HepG2 (cell line): Measurements from ENCODE around the gene HSD3B7. TPM values are rescaled to one million over a fixed set of nuclear protein-coding genes. Genes with fewer than 3 reads are reported as not detected.
A peak's percentile ranks its signal among the peaks of the same experiment; 100 is the strongest.

ENCODE experiments used
- FOXK2 ChIP-seq: fragments of 450-650 bp; IDR thresholded peaks from 2 replicates; pipeline ENCODE4 v1.6.1; 2016
- ZNF713 ChIP-seq: sonication (generic); formaldehyde crosslinking; IDR thresholded peaks from 2 replicates; pipeline ENCODE4 v1.4.0; 2020; ENCODE audit warnings: mild to moderate bottlenecking, missing genetic modification reagents
- ZNF75D ChIP-seq: sonication (generic); formaldehyde crosslinking; IDR thresholded peaks from 2 replicates; pipeline ENCODE4 v1.8.1; 2023; ENCODE audit warnings: missing genetic modification reagents, mild to moderate bottlenecking, borderline replicate concordance
- polyA plus RNA-seq, 8 experiments: library from polyadenylated mRNA; depleted of rRNA in 3 of 8; stranded (reverse) in 7 of 8; unstranded in 1 of 8; fragments of >200 nt; fragmentation: Illumina TruSeq in 4 of 8; extraction: Trizol in 4 of 8; gene quantifications; 2 replicates each; pipeline versions ENCODE4 v1.2.1 to v1.2.3, GENCODE V29; 2011 to 2016; ENCODE audit warnings: low read depth in 4 of 8, missing spikeins in 1 of 8, mixed read lengths in 1 of 8; ENCODE audit not compliant: insufficient read depth in 1 of 8
- total RNA-seq, 5 experiments: library from RNA; depleted of rRNA; stranded (reverse); fragments of >200 nt; fragmentation: Illumina TruSeq; extraction: Trizol; gene quantifications; 2 replicates each; pipeline ENCODE4 v1.2.3, GENCODE V29; 2016; ENCODE audit warnings: low read depth in 1 of 5
- TF ChIP-seq, protein P1 (sequence below): sonication (generic); formaldehyde crosslinking; IDR thresholded peaks from 2 replicates; pipeline ENCODE4 v1.5.0; 2020; ENCODE audit warnings: mild to moderate bottlenecking, missing genetic modification reagents
- TF ChIP-seq, protein P2 (sequence below): sonication (generic); formaldehyde crosslinking; IDR thresholded peaks from 2 replicates; pipeline ENCODE4 v1.4.0; 2020; ENCODE audit warnings: missing genetic modification reagents
- TF ChIP-seq, protein P3 (sequence below): sonication (generic); formaldehyde crosslinking; IDR thresholded peaks from 2 replicates; pipeline ENCODE4 v1.4.0; 2020; ENCODE audit warnings: missing genetic modification reagents
- TF ChIP-seq, protein P4 (sequence below): sonication (generic); formaldehyde crosslinking; IDR thresholded peaks from 2 replicates; pipeline ENCODE4 v1.9.0; 2021; ENCODE audit warnings: mild to moderate bottlenecking, missing genetic modification reagents
- TF ChIP-seq, protein P5 (sequence below): sonication (generic); formaldehyde crosslinking; IDR thresholded peaks from 2 replicates; pipeline ENCODE4 v1.5.1; 2020; ENCODE audit warnings: missing genetic modification reagents, mild to moderate bottlenecking, borderline replicate concordance

HSD3B7 gene
- total and polyA plus RNA-seq, 2 of the 13 experiments (the other 11 are each of a cell fraction or from before 2014, with no cell fraction given) = 32.9 to 69.7 TPM

DNA sequence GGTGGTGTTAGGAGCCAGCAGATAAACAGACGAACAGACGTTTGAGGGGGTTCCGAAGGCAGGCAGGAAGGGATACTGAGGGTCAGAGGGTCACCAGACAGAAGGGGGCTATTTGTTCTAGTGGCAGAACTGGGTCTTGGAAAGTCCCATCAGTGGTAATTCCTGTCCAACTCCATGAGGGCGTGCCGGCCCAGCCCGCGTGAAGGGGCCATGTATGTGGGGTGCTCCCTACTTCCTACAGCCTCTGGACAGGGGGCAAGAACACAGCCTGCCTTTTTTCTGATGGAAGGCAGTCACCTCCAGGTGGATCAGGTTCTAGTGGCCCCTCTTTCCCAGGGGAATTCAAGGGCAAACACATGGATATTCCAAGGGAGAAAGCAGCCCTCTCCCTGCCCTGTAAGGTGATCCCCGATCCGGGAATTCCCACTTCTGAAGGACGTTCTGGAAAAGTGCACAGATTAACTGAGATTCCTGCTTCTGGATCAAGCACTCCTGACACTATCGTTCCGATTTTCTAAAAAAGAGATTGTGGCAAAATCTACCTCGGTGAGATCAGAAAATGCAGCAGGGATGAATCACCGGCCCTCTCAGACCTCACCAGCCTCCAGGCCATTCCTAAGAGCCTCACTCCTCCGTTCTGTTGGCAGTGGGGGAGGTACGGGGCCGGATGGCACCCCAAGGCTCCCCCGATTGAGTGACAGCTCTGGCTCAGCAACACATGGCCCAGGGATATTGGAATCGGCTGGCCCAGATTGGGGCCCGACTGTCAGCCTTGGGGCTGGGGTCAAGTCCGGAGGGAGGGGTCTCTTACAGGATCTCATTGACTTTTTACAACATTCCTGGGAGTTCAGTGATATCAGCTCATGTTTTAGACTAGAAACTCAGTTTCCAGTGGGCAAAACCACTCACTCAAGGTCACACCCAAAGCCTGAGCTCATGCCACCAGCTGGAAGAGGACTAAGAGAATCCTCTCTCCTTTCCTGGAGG lies 13.0 kb downstream of the HSD3B7 start (continued):
- TF ChIP-seq, protein P1, sequence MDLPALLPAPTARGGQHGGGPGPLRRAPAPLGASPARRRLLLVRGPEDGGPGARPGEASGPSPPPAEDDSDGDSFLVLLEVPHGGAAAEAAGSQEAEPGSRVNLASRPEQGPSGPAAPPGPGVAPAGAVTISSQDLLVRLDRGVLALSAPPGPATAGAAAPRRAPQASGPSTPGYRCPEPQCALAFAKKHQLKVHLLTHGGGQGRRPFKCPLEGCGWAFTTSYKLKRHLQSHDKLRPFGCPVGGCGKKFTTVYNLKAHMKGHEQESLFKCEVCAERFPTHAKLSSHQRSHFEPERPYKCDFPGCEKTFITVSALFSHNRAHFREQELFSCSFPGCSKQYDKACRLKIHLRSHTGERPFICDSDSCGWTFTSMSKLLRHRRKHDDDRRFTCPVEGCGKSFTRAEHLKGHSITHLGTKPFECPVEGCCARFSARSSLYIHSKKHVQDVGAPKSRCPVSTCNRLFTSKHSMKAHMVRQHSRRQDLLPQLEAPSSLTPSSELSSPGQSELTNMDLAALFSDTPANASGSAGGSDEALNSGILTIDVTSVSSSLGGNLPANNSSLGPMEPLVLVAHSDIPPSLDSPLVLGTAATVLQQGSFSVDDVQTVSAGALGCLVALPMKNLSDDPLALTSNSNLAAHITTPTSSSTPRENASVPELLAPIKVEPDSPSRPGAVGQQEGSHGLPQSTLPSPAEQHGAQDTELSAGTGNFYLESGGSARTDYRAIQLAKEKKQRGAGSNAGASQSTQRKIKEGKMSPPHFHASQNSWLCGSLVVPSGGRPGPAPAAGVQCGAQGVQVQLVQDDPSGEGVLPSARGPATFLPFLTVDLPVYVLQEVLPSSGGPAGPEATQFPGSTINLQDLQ (CRISPR knock-in tag) = no peak
- no peak for TF ChIP-seq FOXK2
- TF ChIP-seq, protein P2, sequence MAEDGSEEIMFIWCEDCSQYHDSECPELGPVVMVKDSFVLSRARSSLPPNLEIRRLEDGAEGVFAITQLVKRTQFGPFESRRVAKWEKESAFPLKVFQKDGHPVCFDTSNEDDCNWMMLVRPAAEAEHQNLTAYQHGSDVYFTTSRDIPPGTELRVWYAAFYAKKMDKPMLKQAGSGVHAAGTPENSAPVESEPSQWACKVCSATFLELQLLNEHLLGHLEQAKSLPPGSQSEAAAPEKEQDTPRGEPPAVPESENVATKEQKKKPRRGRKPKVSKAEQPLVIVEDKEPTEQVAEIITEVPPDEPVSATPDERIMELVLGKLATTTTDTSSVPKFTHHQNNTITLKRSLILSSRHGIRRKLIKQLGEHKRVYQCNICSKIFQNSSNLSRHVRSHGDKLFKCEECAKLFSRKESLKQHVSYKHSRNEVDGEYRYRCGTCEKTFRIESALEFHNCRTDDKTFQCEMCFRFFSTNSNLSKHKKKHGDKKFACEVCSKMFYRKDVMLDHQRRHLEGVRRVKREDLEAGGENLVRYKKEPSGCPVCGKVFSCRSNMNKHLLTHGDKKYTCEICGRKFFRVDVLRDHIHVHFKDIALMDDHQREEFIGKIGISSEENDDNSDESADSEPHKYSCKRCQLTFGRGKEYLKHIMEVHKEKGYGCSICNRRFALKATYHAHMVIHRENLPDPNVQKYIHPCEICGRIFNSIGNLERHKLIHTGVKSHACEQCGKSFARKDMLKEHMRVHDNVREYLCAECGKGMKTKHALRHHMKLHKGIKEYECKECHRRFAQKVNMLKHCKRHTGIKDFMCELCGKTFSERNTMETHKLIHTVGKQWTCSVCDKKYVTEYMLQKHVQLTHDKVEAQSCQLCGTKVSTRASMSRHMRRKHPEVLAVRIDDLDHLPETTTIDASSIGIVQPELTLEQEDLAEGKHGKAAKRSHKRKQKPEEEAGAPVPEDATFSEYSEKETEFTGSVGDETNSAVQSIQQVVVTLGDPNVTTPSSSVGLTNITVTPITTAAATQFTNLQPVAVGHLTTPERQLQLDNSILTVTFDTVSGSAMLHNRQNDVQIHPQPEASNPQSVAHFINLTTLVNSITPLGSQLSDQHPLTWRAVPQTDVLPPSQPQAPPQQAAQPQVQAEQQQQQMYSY (CRISPR knock-in tag) = no peak; the same call in 1 of the 2 replicates
- TF ChIP-seq, protein P3, sequence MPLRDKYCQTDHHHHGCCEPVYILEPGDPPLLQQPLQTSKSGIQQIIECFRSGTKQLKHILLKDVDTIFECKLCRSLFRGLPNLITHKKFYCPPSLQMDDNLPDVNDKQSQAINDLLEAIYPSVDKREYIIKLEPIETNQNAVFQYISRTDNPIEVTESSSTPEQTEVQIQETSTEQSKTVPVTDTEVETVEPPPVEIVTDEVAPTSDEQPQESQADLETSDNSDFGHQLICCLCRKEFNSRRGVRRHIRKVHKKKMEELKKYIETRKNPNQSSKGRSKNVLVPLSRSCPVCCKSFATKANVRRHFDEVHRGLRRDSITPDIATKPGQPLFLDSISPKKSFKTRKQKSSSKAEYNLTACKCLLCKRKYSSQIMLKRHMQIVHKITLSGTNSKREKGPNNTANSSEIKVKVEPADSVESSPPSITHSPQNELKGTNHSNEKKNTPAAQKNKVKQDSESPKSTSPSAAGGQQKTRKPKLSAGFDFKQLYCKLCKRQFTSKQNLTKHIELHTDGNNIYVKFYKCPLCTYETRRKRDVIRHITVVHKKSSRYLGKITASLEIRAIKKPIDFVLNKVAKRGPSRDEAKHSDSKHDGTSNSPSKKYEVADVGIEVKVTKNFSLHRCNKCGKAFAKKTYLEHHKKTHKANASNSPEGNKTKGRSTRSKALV (CRISPR knock-in tag) = no peak
- TF ChIP-seq ZNF75D (CRISPR knock-in tag) = no peak
- TF ChIP-seq, protein P4, sequence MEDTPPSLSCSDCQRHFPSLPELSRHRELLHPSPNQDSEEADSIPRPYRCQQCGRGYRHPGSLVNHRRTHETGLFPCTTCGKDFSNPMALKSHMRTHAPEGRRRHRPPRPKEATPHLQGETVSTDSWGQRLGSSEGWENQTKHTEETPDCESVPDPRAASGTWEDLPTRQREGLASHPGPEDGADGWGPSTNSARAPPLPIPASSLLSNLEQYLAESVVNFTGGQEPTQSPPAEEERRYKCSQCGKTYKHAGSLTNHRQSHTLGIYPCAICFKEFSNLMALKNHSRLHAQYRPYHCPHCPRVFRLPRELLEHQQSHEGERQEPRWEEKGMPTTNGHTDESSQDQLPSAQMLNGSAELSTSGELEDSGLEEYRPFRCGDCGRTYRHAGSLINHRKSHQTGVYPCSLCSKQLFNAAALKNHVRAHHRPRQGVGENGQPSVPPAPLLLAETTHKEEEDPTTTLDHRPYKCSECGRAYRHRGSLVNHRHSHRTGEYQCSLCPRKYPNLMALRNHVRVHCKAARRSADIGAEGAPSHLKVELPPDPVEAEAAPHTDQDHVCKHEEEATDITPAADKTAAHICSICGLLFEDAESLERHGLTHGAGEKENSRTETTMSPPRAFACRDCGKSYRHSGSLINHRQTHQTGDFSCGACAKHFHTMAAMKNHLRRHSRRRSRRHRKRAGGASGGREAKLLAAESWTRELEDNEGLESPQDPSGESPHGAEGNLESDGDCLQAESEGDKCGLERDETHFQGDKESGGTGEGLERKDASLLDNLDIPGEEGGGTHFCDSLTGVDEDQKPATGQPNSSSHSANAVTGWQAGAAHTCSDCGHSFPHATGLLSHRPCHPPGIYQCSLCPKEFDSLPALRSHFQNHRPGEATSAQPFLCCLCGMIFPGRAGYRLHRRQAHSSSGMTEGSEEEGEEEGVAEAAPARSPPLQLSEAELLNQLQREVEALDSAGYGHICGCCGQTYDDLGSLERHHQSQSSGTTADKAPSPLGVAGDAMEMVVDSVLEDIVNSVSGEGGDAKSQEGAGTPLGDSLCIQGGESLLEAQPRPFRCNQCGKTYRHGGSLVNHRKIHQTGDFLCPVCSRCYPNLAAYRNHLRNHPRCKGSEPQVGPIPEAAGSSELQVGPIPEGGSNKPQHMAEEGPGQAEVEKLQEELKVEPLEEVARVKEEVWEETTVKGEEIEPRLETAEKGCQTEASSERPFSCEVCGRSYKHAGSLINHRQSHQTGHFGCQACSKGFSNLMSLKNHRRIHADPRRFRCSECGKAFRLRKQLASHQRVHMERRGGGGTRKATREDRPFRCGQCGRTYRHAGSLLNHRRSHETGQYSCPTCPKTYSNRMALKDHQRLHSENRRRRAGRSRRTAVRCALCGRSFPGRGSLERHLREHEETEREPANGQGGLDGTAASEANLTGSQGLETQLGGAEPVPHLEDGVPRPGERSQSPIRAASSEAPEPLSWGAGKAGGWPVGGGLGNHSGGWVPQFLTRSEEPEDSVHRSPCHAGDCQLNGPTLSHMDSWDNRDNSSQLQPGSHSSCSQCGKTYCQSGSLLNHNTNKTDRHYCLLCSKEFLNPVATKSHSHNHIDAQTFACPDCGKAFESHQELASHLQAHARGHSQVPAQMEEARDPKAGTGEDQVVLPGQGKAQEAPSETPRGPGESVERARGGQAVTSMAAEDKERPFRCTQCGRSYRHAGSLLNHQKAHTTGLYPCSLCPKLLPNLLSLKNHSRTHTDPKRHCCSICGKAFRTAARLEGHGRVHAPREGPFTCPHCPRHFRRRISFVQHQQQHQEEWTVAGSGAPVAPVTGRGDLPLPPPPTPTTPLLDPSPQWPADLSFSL (CRISPR knock-in tag) = 0 out of 2 replicates have a peak, but pooled peaks have one; percentile 38
- TF ChIP-seq ZNF713 (CRISPR knock-in tag) = no peak
- TF ChIP-seq, protein P5, sequence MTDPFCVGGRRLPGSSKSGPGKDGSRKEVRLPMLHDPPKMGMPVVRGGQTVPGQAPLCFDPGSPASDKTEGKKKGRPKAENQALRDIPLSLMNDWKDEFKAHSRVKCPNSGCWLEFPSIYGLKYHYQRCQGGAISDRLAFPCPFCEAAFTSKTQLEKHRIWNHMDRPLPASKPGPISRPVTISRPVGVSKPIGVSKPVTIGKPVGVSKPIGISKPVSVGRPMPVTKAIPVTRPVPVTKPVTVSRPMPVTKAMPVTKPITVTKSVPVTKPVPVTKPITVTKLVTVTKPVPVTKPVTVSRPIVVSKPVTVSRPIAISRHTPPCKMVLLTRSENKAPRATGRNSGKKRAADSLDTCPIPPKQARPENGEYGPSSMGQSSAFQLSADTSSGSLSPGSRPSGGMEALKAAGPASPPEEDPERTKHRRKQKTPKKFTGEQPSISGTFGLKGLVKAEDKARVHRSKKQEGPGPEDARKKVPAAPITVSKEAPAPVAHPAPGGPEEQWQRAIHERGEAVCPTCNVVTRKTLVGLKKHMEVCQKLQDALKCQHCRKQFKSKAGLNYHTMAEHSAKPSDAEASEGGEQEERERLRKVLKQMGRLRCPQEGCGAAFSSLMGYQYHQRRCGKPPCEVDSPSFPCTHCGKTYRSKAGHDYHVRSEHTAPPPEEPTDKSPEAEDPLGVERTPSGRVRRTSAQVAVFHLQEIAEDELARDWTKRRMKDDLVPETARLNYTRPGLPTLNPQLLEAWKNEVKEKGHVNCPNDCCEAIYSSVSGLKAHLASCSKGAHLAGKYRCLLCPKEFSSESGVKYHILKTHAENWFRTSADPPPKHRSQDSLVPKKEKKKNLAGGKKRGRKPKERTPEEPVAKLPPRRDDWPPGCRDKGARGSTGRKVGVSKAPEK (CRISPR knock-in tag) = 0 out of 2 replicates have a peak, but pooled peaks have one; percentile 38
